Bone marrow (tissue), 2 donors: ENCODE measurements around the gene ZNF655.

ENCODE experiments used
- DNase-seq, 2 donors: peaks; one replicate each; lab custom pipeline; 2025; lab: John Stamatoyannopoulos, UW

Gene ZNF655

DNA sequence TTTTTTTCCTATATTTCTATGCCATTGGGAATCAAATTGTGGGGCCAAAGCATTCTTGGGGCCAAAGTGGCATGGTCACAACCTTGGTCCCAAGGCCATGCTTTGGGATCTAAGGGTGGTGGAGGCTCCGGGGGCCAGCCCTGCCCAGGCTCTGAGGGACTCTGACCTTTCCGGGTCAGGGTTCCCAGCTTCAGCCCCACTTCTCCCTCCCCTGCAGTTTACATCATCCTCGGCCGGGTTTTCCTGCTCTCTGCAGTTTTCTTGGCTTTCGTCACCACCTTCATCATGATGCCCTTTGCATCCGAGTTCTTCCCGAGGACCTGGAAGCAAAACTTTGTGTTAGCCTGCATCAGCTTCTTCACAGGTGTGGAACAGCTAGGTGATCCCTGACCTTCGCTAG is 48.1 kb downstream of the ZNF655 start:
- no peak for DNase-seq

- DNase-seq, result no peak
Measured at GRCh38 chr7:99607548-99607947, 49.1 kb downstream of the ZNF655 start.

DNA sequence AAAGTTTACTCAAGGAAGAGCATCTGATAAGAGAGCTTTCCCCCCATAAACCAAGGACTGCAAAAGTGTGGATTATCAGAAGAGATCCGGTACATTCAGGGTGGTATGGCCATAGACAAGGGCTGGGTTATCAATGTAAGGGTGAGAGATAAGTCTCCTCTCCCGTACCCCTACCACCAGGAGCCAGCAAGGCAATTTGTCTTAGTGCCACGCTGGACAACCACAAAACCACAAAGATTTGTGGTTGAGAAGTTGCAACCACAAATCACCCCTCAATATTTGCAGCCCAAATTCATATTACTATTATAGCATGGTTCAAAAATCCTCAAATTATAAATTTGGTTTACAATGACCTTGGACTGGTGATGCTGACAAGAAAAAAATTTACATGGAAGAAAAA is 56.1 kb downstream of the ZNF655 start:
- DNase-seq, result no peak

- DNase-seq, result no peak
Measured at GRCh38 chr7:99615989-99616358, 57.5 kb downstream of the ZNF655 start.

DNA sequence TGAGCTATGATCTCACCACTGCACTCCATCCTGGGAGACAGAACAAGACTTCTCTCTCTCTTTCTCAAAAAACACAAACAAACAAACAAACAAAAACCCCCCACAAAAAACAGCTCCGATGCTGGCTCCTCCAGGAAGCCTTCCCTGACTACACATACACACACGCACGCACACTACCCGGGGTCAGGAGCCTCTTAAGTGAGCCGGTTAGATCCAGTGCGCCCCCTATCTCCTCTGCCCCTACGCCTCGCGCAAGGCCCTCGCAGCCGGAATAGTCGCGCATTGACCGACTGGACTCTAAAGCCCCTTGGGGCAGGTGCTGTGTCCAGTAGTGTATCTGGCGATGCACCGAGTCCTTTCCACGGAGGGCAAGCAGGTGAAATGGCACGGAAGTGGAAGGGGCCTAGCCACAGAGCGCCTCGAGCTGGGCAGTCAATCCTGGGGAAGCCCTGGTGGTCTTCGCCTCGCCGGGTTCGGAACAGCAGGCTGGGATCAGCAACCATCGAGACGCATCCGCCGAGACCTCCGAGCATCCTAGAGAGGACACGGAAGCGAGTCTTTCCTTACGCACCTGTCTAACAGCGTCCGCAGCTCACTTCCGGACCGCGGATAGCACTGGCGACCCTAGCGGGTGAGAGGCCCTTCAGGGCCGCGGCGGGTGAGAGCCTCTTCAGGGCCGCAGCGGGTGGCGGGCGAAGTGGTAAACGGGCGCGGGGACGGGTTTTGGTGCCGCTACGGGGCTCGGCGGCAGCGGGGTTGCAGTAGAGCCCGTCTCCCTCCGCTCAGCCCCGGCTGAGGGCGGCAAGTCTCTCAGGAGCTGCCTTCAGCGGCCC is 58.1 kb downstream of the ZNF655 start, which contains the start of gene ZSCAN25:
Gene ZSCAN25, plus strand, starts transcription at position 588 of the 833 bp plus-strand sequence. CDS start 2,661 bp downstream, outside the sequence.
- peak; percentile 59 to 72 for DNase-seq

DNA sequence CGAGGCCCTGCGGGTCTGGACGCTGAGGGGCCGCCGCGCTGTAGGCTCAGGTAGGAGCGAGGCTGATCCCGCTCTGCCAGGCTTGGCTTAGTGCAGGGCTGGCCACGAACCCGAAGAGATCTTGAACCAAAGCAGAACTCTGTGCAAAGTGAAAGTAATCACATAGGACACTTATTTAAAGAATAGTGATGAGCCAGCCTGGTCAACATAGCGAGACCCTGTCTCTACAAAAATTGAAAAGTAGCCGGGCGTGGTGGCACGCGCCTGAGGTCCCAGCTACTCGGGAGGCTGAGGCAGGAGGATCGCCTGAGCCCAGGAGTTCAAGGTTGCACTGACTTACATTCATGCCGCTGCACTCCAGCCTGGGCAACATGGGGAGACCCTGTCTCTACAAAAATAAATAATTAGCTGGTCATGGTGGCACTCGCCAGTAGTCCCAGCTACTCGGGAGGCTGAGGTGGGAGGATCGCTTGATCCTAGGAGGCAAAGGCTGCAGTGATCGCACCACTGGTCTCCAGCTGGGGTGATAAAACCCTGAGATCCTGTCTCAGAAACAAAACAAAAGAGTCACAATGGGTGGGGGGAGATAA is 58.8 kb downstream of the ZNF655 start:
- DNase-seq, result no peak

GRCh38 chr7:99618726-99619125 is 60.3 kb downstream of the ZNF655 start:
- DNase-seq, result no peak

GRCh38 chr7:99619571-99620130 is 61.2 kb downstream of the ZNF655 start:
- DNase-seq, result no peak

GRCh38 chr7:99621271-99621670 is 62.8 kb downstream of the ZNF655 start:
- no peak for DNase-seq

- no peak for DNase-seq
Measured at GRCh38 chr7:99622596-99622995, 64.2 kb downstream of the ZNF655 start.

GRCh38 chr7:99623091-99623693 is 64.8 kb downstream of the ZNF655 start:
- DNase-seq, result no peak

DNA sequence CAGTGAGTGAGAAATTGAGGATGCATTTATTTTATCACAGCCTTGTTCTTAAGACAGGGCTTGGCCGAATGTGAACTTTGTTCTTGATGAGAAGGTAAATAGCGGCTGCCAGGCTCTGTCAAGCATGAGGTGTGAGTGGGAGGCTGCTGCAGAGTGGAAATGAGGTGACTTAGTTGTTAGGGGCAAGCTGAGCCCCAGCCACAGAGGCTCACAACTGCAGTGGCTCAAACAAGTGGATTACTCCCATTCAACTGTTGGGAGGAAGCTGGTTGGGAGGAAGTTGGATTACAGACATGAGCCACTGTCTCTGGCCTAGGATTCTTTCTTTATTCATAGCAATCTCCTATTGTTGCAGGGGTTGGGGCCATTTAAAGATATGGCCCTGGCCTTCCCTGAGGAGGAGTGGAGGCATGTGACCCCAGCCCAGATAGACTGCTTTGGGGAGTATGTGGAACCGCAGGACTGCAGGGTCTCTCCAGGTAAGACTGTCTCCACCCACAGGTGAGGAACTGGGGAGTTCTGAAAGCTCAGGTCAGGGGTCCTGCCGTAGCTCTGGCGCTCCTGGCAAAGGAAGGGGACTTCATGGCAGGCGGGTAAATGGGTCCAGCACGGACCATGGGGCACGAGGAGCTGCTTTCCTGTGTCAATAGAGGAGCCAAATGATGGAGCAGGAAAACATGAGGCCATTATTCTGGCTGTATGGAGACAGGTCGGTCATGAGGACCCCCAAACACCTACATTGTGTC is 65.4 kb downstream of the ZNF655 start:
- DNase-seq, result no peak

DNA sequence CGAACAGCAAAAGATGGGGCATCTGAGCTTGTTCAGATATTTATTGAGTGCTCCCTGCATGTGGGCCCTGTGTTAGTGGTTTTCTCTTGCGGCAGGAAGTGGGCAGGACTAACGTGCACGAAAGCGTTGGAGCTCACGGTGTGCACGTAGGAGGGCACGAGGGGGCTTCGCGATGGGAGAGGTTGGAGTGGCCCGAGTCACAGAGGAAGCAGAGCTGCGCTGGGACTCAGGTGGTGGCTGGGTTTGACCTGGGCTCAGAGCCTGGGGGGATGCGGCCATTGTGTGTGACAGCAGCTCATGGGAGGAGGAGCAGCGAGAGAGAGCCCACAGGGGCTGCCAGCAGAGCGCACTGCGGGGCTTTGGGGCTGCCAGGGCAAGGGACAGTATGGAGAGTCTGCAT is 66.0 kb downstream of the ZNF655 start:
- no peak for DNase-seq

GRCh38 chr7:99625321-99625720 is 66.9 kb downstream of the ZNF655 start:
- no peak for DNase-seq

GRCh38 chr7:99625961-99626360 is 67.5 kb downstream of the ZNF655 start:
- no peak for DNase-seq
